Measurements from ENCODE around the gene MATN3. TPM values are rescaled to one million over a fixed set of nuclear protein-coding genes. Genes with fewer than 3 reads are reported as not detected.

Gene MATN3
- total RNA-seq, 2 experiments from 2014 or later = not detected

DNA sequence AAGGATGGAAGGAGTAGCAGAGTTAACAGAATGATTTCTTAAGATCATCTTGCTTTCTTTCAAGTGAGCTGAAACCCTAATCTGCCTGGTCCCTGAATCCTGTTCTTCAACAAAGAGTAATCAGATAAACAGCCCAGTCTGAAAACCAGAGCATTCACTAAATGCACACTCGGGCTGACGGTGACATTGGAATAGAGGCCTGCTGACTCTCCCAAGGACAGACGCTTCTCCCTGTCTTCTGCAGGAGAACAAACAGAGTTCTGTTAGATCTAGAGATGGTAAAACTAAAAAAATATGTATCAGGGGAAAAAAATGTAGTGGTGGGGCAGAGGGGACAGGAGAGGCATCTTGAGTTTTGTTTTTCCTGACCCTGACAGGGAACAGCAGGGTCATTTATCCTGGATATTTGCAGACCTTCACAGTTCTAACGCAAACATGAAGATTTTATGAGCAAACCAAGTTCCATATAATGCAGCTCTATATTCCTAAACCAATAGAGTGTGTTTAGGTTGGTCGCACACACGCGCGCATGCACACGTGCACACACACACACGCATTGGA lies 7.3 kb downstream of the MATN3 start:
- H3K9me3 Mint-ChIP-seq = no peaks in the 10 kb centered on the region
- POLR2A ChIA-PET = no interaction called here
- H3K36me3 Mint-ChIP-seq (ENCODE audit: low read depth) = no peaks in the 10 kb centered on the region
- H3K27ac Mint-ChIP-seq = no peak overlapping the region
- DNase-seq (no peak), ATAC-seq (no peak)
- CTCF ChIA-PET = interaction anchor here (1.4 kb wide), 1 partner anchor 10 kb away, joined by 5 read pairs; no protein-coding TSS in a partner anchor
- TF ChIP-seq, protein P1, sequence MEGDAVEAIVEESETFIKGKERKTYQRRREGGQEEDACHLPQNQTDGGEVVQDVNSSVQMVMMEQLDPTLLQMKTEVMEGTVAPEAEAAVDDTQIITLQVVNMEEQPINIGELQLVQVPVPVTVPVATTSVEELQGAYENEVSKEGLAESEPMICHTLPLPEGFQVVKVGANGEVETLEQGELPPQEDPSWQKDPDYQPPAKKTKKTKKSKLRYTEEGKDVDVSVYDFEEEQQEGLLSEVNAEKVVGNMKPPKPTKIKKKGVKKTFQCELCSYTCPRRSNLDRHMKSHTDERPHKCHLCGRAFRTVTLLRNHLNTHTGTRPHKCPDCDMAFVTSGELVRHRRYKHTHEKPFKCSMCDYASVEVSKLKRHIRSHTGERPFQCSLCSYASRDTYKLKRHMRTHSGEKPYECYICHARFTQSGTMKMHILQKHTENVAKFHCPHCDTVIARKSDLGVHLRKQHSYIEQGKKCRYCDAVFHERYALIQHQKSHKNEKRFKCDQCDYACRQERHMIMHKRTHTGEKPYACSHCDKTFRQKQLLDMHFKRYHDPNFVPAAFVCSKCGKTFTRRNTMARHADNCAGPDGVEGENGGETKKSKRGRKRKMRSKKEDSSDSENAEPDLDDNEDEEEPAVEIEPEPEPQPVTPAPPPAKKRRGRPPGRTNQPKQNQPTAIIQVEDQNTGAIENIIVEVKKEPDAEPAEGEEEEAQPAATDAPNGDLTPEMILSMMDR (IDR thresholded peaks at IDR 0.05) = no peak
- peaks cover 13% of the 10 kb centered on the region for H3K27me3 Mint-ChIP-seq
- no peak overlapping the region for H3K4me3 Mint-ChIP-seq
- intact Hi-C loops (cut with micrococcal nuclease) = no loop called here
- H3K4me1 Mint-ChIP-seq (ENCODE audit: low read depth) = no peaks in the 10 kb centered on the region

DNA sequence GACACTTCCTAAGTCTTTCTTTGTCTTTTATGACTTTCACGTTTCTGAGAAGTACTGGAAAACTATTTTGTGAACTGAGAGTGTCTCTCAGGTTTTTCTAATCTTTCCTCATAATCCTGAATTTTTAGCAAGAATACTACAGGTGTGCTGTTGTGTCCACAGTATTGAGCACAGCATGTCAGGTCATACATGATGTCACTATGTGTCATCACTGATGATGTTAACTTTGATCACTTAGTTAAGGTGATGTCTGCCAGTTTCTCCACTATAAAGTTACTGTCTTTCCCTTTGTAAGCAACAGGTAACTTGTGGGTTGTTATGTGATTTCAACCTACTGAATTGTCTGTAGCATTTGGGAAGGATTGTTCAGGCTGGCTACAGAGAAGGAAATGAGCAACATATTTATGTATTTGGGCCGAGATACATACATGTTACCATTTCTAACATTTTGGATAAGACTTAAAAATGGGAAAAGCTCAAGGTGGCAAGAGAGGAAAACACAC lies 11.1 kb downstream of the MATN3 start:
- TF ChIP-seq, protein P1 (IDR thresholded peaks at IDR 0.05) = no peak
- ATAC-seq (no peak), DNase-seq (no peak)
- Mint-ChIP-seq H3K36me3 (ENCODE audit: low read depth) (no peaks in the 10 kb centered on the region), H3K27me3 (peaks cover 7% of the 10 kb centered on the region), H3K4me3 (no peak overlapping the region), H3K4me1 (ENCODE audit: low read depth) (no peaks in the 10 kb centered on the region), H3K9me3 (no peaks in the 10 kb centered on the region), H3K27ac (no peak overlapping the region)
- intact Hi-C loops (cut with micrococcal nuclease) = no loop called here
- ChIA-PET POLR2A (no interaction called here), CTCF (interaction anchor here (3.2 kb wide), 1 partner anchor 14 kb away, joined by 26 read pairs; no protein-coding TSS in a partner anchor)

GRCh38 chr2:19993731-19994130 lies 18.7 kb downstream of the MATN3 start:
- no peak overlapping the region for H3K4me3 Mint-ChIP-seq
- CTCF ChIA-PET = interaction anchor here (1.0 kb wide), 1 partner anchor 22 kb away, joined by 3 read pairs; no protein-coding TSS in a partner anchor
- TF ChIP-seq, protein P1 (IDR thresholded peaks at IDR 0.05) = no peak
- peaks cover 16% of the 10 kb centered on the region for H3K4me1 Mint-ChIP-seq (ENCODE audit: low read depth)
- H3K9me3 Mint-ChIP-seq = no peaks in the 10 kb centered on the region
- POLR2A ChIA-PET = no interaction called here
- intact Hi-C loops (cut with micrococcal nuclease) = no loop called here
- no peaks in the 10 kb centered on the region for H3K36me3 Mint-ChIP-seq (ENCODE audit: low read depth)
- H3K27ac Mint-ChIP-seq = no peak overlapping the region
- DNase-seq (no peak), ATAC-seq (no peak)
- peaks cover 16% of the 10 kb centered on the region for H3K27me3 Mint-ChIP-seq

DNA sequence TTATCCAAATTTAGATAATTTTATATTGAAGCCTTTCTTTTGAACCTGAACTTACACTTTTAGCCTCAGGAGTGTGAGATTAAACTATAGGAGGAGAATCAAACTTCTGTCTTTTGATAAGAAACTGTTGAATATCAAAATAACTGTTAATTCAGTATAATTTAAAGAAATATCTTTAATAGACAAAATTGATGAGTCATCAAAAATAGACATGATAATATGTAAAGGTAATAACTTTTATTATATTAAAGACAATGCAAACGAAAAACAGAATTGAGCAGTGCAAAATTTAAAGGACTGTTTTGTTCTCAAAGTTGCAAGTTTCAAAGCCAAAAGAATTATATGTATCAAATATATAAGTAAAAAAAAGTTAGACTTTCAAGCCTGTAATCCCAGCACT lies 20.6 kb downstream of the MATN3 start:
- intact Hi-C loops (cut with micrococcal nuclease) = no loop called here
- no peak overlapping the region for H3K4me3 Mint-ChIP-seq
- no peak for ATAC-seq
- peaks cover 14% of the 10 kb centered on the region for H3K27me3 Mint-ChIP-seq
- H3K4me1 Mint-ChIP-seq (ENCODE audit: low read depth) = peaks cover 28% of the 10 kb centered on the region
- no peak overlapping the region for H3K27ac Mint-ChIP-seq
- ChIA-PET CTCF (no interaction called here), POLR2A (no interaction called here)
- H3K36me3 Mint-ChIP-seq (ENCODE audit: low read depth) = no peaks in the 10 kb centered on the region
- no peak for DNase-seq
- no peaks in the 10 kb centered on the region for H3K9me3 Mint-ChIP-seq
- TF ChIP-seq, protein P1 (IDR thresholded peaks at IDR 0.05) = no peak

DNA sequence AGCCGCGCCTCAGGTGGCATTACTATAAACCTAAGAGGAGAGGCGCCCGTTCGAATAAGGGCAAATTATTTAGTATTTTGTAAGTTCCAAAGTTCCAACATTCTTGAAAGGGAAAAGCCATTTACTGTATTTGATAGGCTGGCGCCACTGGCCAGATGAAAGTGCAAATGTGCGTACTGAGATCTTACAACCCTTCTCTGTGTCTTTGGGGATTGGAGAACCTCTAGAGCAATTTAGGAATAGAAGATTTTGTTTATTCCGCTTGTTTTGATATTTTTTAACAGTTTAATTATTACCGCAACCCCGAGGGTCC lies 22.1 kb downstream of the MATN3 start:
- DNase-seq (no peak), ATAC-seq (no peak)
- no peaks in the 10 kb centered on the region for H3K9me3 Mint-ChIP-seq
- ChIA-PET POLR2A (interaction anchor here (1.2 kb wide), 1 partner anchor 24 kb away, joined by 4 read pairs; no protein-coding TSS in a partner anchor), CTCF (interaction anchor here (1.6 kb wide), 1 partner anchor 25 kb away, joined by 10 read pairs; no protein-coding TSS in a partner anchor)
- H3K4me3 Mint-ChIP-seq = peak overlapping the region; percentile 84
- peaks cover 28% of the 10 kb centered on the region for H3K4me1 Mint-ChIP-seq (ENCODE audit: low read depth)
- peaks cover 9% of the 10 kb centered on the region for H3K36me3 Mint-ChIP-seq (ENCODE audit: low read depth)
- TF ChIP-seq, protein P1 (IDR thresholded peaks at IDR 0.05) = no peak
- H3K27ac Mint-ChIP-seq = peak overlapping the region; percentile 76
- intact Hi-C loops (cut with micrococcal nuclease) = no loop called here
- H3K27me3 Mint-ChIP-seq = peaks cover 11% of the 10 kb centered on the region

Data from activated CD8-positive, alpha-beta T cell treated with anti-CD3 and anti-CD28 coated beads for 36 hours (primary cell).